Measurements from ENCODE around the gene LRRC37A. TPM values are rescaled to one million over a fixed set of nuclear protein-coding genes. Genes with fewer than 3 reads are reported as not detected.

The LRRC37A gene
- total and polyA plus RNA-seq, 9 of the 15 experiments (the other 6 are each of a cell fraction or from before 2014, with no cell fraction given): 0.14 to 3.1 (median 1.8) TPM

DNA sequence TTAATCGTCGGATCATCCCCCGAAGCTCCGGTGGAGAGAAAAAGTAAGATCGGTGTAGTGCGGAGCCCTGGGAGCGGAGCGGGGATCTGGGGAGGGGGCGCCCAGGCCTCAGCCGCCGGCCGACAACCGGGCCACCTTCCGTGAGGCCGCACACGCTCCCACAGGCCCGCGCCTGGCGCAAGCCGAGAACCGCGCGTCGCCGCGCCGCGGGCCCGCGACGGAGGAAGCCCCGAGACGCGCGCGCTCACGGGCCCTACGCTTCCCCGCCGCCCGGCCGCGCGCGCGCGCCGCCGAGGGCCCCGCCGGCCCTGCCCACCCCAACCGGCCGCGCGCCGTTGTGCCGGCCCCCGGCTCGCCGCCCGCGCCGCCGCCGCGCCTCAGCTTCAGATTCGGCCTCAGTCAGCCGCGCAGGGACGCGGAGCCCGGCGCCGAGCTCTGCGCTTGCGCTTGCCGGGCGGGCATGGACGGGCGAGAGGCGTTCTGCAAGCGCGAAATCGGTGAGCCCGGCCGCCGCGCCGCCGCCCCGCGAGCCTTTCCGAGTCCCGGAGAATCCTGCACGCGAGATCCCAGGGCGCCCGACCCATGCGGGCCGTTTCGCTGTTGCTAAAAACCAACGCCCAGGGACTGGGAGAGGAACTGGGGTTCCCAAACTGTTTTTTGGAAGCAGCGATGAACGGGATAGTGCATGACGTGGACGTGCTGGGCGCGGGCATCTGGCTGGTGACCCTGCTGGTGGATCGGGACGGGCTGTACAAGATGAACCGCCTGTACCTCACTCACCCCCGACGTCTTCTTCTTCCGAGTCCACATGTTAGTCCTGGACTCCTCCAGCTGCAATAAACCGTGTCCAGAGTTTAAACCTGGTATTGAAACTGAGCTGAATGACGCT is 28.0 kb upstream of the LRRC37A start (continued):
- TF ChIP-seq, protein P1, sequence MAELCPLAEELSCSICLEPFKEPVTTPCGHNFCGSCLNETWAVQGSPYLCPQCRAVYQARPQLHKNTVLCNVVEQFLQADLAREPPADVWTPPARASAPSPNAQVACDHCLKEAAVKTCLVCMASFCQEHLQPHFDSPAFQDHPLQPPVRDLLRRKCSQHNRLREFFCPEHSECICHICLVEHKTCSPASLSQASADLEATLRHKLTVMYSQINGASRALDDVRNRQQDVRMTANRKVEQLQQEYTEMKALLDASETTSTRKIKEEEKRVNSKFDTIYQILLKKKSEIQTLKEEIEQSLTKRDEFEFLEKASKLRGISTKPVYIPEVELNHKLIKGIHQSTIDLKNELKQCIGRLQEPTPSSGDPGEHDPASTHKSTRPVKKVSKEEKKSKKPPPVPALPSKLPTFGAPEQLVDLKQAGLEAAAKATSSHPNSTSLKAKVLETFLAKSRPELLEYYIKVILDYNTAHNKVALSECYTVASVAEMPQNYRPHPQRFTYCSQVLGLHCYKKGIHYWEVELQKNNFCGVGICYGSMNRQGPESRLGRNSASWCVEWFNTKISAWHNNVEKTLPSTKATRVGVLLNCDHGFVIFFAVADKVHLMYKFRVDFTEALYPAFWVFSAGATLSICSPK (IDR thresholded peaks at IDR 0.05; ENCODE audit: borderline replicate concordance): no peak
- 0 out of 3 replicates have a peak, but pooled peaks of 1 of the 2 experiments have one; percentile 52 for TF ChIP-seq CBX3 (IDR thresholded peaks at IDR 0.05; ENCODE audit: borderline replicate concordance in 1 of 2, low read length in 2 of 2)
- TF ChIP-seq PHB (CRISPR knock-in tag; IDR thresholded peaks at IDR 0.05): no peak
- TF ChIP-seq SMAD2 (IDR thresholded peaks at IDR 0.05; ENCODE audit: low read depth, low read length): no peak
- TF ChIP-seq CAMTA2 (CRISPR knock-in tag; conservative IDR thresholded peaks at IDR 0.05): 0 out of 2 replicates have a peak, but pooled peaks have one; percentile 82
- TF ChIP-seq, protein P2, sequence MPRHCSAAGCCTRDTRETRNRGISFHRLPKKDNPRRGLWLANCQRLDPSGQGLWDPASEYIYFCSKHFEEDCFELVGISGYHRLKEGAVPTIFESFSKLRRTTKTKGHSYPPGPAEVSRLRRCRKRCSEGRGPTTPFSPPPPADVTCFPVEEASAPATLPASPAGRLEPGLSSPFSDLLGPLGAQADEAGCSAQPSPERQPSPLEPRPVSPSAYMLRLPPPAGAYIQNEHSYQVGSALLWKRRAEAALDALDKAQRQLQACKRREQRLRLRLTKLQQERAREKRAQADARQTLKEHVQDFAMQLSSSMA (CRISPR knock-in tag; IDR thresholded peaks at IDR 0.05): peak; percentile 84
- TF ChIP-seq PHF8 (IDR thresholded peaks at IDR 0.05; ENCODE audit: borderline replicate concordance, low read length): peak; percentile 91
- TF ChIP-seq, protein P3, sequence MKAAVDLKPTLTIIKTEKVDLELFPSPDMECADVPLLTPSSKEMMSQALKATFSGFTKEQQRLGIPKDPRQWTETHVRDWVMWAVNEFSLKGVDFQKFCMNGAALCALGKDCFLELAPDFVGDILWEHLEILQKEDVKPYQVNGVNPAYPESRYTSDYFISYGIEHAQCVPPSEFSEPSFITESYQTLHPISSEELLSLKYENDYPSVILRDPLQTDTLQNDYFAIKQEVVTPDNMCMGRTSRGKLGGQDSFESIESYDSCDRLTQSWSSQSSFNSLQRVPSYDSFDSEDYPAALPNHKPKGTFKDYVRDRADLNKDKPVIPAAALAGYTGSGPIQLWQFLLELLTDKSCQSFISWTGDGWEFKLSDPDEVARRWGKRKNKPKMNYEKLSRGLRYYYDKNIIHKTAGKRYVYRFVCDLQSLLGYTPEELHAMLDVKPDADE (conservative IDR thresholded peaks at IDR 0.05; ENCODE audit: control insufficient read depth, low read depth, low read length): no peak; the same call in 1 of the 2 replicates
- peak; percentile 90 for TF ChIP-seq CTBP1 (IDR thresholded peaks at IDR 0.05; ENCODE audit: borderline replicate concordance)
- TF ChIP-seq, protein P4, sequence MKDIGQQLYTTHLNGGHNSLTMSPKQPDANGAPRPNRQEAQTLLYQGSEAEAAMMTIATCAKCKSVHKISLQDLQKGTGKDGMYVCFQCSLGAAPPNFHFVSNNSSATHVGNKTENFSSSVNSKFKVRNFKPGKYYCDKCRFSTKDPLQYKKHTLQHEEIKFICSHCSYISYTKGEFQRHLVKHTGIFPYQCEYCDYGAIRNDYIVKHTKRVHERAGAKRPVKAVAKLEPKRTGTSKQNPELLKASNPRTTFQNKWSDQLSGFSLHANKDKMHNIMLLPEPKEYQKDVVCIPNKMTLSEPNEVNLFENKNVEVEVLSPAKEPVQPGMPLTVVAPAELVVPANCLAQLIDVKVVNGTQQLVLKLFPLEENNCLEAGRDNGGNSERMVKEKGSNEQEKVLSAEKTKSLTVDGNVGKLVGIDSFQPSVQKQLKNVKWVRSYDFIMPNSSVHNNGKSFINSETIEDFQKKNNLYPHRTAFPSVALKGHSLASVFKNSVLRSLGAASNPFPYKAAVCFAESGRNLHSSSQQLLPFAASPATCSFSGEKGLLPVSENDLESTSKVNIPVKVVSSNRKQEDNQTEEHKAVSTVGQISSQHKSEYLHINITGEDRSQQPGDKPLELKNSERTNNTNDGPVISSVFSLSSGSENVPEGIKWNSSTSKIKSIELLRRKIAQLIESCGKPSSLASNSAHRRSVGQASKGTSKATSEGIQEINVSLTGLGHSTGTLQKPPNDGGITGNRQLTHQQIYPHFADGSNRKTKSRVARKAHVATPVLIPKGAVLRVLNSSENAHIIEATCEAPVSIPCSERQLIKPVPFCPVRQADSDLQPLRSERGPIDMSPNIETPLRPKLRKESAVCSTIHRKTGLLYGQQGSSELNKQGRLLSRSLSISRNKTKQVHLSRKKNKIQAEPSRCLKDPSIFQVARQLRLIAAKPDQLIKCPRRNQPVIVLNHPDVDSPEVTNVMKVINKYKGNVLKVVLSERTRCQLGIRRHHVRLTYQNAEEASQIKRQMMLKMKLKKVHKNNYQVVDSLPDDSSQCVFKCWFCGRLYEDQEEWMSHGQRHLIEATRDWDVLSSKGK (CRISPR knock-in tag; IDR thresholded peaks at IDR 0.05): no peak
- TF ChIP-seq EZH2 (IDR thresholded peaks at IDR 0.05; ENCODE audit: borderline replicate concordance, low read depth, low read length): no peak
- no peak for TF ChIP-seq CEBPB (tag; IDR thresholded peaks at IDR 0.05)
- no peak for TF ChIP-seq HSF4 (CRISPR knock-in tag; IDR thresholded peaks at IDR 0.05; ENCODE audit: borderline replicate concordance)
- TF ChIP-seq ZNF354B (CRISPR knock-in tag; IDR thresholded peaks at IDR 0.05): no peak
- TF ChIP-seq SMAD3 (CRISPR knock-in tag; conservative IDR thresholded peaks at IDR 0.05): 0 out of 2 replicates have a peak, but pooled peaks have one; percentile 49
- TF ChIP-seq TOE1 (IDR thresholded peaks at IDR 0.05; ENCODE audit: borderline replicate concordance): peak; percentile 41; the same call in 1 of the 2 replicates
- TF ChIP-seq TOE1 (CRISPR knock-in tag; IDR thresholded peaks at IDR 0.05; ENCODE audit: borderline replicate concordance, low read depth): no peak
- no peak for TF ChIP-seq HMG20A (CRISPR knock-in tag; conservative IDR thresholded peaks at IDR 0.05)
- TF ChIP-seq ZNF668 (CRISPR knock-in tag; IDR thresholded peaks at IDR 0.05): peak; percentile 74; the same call in 1 of the 2 replicates
- peak; percentile 83; the same call in 1 of the 2 replicates for TF ChIP-seq NR2F6 (CRISPR knock-in tag; IDR thresholded peaks at IDR 0.05)
- TF ChIP-seq STAT5A (IDR thresholded peaks at IDR 0.05; ENCODE audit: borderline replicate concordance, low read length): no peak

All from K562 (cell line).